ENCODE measurements around the gene ABCF3.
A peak's percentile ranks its signal among the peaks of the same experiment; 100 is the strongest.

ABCF3 gene

GRCh38 chr3:184188080-184188479 is 2.1 kb downstream of the ABCF3 start:
- no peak for DNase-seq

GRCh38 chr3:184189421-184189820 is 3.4 kb downstream of the ABCF3 start:
- DNase-seq: no peak

DNA sequence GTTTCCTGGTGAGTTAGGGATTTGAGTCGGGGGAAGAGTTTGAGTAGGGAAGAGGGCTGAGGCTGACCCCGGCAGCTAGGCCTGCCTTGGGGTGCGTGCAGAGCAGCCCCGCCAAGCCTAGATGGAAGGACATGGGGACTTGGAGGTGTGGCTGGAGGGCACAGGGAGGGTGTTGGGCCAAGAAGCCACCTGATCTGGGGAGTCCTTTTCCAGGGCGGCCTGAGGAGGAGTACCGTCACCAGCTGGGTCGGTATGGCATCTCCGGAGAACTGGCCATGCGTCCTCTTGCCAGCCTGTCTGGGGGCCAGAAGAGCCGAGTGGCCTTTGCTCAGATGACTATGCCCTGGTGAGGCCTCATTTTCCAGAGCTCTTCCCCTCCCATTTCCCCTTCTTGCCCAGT is 6.9 kb downstream of the ABCF3 start:
- DNase-seq: no peak

GRCh38 chr3:184193991-184194539 is 8.1 kb downstream of the ABCF3 start:
- DNase-seq: no peak

DNA sequence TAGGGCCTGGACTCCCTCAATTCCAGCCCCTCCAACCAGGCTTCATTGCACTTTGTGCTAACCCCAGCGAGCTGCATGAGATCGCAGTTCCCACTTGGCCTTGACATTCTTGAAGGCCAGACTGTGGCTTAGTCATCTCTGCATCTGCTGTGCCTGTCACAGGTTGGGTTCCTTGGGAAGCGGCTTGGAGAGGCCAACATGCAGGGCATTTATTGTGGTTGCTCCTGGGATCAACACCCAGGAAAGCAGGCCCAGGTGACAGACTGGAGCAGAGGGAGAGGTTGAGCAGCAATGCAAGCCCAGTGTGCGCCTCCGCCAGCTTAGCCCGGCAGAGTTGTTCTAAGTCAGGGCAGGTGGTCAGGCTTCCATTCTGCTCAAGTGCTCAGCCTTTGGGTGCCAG is 10.5 kb downstream of the ABCF3 start:
- no peak for DNase-seq

- no peak for DNase-seq
Measured at GRCh38 chr3:184198509-184198908, 12.5 kb downstream of the ABCF3 start.

DNA sequence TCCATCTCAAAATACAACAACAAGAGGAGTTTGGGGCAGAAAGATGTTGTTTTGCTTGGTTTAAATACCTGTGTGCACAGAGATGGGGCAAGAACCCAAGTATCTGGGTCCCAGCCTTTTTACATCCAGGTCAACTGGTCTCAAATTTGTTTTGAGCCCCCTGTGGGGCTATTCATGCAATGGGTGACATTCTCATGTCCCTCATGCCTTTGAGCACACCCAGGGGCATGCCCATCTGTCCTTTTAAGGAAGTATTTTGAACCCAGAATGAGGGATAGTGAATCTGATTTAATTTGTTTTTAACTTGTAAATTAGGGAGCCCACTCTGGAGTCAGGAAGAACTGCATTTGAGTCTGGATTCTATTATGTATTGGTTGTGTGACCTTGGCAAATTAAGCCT is 14.8 kb downstream of the ABCF3 start:
- no peak for DNase-seq

- DNase-seq: no peak
Measured at GRCh38 chr3:184203526-184203925, 17.5 kb downstream of the ABCF3 start.

DNA sequence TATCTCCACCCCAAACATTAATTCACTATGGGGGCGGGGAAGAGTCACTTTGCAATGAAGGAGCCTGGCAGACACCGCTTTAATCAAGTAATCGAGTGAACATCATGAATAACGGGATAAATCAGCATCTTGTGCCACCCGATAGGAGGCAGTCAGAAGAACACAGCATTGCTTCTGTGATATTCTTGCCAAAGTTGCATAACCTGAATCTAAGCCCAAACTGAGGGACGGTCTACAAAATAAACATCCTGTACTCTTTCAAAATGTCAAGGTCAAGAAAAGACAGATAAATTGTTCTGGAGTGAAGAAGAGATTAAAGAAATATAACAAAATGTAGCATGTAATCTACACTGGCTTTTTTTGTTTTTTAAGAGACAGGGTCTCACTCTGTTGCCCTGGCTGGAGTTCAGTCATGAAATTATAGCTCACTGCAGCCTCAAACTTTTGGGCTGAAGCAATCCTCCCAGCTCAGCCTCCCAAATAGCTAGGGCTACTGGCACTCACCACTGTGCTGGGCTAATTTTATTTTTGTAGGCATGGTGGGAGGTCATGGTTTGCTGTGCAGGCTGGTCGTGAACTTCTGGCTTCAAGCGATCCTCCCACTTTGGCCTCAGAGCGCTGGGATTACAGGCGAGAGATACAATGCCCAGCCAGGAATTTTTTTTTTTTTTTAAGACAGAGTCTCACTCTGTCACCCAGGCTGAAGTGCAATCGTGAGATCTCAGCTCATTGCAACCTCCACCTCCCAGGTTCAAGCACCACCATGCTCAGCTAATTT is 23.3 kb downstream of the ABCF3 start:
- DNase-seq: no peak

GRCh38 chr3:184211297-184211696 is 25.3 kb downstream of the ABCF3 start:
- no peak for DNase-seq

DNA sequence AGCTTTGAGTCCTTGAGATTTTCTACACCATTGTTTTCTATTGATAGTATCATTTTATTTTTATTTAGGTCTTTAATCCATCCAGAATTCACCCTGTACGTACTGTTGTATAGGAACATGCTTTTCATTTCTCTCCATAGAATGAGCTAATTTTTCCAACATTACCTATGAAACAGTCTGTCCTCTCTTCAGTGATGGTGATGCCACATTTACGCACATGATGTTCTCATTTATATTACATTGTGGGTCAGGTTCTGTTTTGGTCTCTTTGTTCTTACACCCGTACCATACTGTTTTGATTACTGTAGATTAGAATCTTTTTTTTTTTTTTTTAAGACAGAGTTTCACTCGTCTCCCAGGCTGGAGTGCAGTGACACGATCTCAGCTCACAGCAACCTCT is 25.7 kb downstream of the ABCF3 start:
- DNase-seq: no peak

DNA sequence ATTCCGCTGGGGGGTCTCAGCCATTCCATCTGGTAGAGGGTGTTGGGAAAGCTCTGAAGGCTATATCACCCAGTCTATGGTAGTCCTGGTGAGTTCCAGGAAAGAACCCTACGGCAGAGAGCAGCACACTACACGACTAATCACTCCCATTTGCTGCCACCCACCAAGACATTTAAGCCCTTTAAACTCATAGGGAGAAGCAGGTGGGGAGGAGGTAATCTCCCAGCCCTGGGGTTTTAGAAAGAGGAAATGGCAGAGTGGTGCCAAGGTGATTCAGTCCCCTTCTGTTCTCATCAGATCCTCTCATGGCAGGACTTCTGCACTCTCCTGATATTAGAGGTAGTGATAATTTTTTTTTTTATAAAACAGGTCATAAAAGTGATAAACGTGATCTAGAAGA is 32.8 kb downstream of the ABCF3 start:
- no peak for DNase-seq

DNA sequence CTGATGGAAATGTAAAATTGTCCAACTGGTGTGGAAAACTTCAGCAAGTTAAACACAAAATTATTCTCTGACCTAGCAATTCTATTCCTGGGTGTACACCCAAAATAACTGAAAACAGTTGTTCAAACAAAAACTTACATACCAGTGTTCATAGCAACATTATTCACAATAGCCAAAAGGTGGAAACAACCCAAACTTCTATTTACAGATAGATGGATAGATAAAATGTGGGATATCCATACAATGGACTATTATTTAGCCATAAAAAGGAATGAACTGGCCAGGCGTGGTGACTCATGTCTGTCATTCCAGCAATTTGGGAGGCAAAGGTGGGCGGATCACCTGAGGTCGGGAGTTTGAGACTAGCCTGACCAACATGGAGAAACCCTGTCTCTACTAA is 36.5 kb downstream of the ABCF3 start:
- no peak for DNase-seq

DNA sequence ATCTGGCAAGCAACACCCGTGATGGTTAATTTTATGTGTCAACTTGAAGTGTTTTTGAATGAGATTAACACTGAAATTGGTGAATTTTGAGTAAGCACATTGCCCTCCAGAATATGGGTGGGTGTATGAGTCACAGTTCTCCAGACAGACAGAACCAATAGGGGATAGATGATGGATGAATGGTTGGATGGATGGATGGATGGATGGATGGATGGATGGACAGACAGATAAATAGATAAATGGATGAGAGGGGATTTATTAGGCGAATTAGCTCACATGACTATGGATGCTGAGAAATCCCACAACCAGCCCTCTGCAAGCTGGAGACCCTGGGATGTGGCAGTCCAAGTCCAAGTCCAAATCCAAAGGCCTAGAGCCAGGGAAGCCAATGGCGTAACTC is 37.9 kb downstream of the ABCF3 start:
- DNase-seq: no peak

GRCh38 chr3:184227481-184227935 is 41.5 kb downstream of the ABCF3 start:
- DNase-seq: peak; percentile 11

GRCh38 chr3:184228376-184229137 is 42.6 kb downstream of the ABCF3 start:
- DNase-seq: no peak

- peak; percentile 33 for DNase-seq
Measured at GRCh38 chr3:184229394-184230080, 43.5 kb downstream of the ABCF3 start, which contains the start of gene VWA5B2. VWA5B2 (plus strand) TSS chr3:184229585; CDS start chr3:184230529, 944 bp downstream.

DNA sequence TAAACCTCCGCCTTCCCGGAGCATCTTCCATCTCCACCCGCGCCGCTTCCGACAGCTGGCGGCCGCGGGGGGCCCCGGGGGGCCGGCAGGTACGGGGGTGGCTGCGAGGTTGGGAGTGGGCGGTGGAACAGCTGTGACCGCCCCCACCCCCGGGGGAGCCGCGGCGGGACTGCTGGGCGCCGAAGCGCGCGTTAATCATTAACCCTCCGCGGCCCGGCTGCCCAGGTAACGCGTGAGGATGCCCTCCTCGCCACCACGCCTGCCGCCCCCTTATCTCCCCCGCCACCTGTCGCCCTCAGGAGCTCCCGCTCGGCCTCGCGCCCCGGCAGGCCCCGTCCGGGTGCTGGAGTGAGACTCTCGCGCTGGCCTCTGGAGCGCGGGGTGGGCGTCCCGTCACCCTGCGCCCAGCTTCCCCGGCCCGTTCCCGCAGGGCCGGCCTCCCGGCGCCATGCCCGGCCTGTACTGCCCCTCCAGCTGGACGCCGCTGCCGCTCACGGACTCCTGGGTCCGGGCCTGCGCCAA is 44.1 kb downstream of the ABCF3 start:
- DNase-seq: no peak

- DNase-seq: no peak
Measured at GRCh38 chr3:184230603-184231528, 44.9 kb downstream of the ABCF3 start.

DNA sequence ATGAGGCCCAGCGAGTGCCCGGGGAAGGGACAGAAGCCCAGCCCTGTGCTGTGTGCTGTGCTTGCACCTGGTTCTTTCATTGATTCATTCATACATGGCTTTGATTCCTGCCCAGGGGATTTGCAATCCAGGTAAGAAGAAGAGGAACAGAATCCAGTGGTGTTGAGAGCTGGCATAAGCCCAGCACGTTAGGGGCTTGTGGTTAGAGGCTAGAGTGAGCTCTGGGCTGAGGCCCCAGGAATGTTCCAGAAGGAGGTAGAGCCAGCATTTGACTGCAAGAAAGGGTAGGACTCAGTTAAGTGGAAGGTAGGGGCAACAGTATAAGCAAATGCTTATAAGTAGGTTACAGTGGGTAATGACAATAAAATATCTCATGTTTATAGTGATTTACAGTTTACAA is 45.7 kb downstream of the ABCF3 start:
- no peak for DNase-seq

GRCh38 chr3:184233127-184233843 is 47.3 kb downstream of the ABCF3 start:
- no peak for DNase-seq
